Measurements from ENCODE around the gene AGER. TPM values are rescaled to one million over a fixed set of nuclear protein-coding genes. Genes with fewer than 3 reads are reported as not detected.
A peak's percentile ranks its signal among the peaks of the same experiment; 100 is the strongest.
"Not testable (repeated sequence)": the region's sequence is repeated elsewhere in the genome, so short reads cannot be mapped to it uniquely, and the experiment has no call there.

The AGER gene
- total RNA-seq, 2 donors from 2014 or later = 4.4 TPM

DNA sequence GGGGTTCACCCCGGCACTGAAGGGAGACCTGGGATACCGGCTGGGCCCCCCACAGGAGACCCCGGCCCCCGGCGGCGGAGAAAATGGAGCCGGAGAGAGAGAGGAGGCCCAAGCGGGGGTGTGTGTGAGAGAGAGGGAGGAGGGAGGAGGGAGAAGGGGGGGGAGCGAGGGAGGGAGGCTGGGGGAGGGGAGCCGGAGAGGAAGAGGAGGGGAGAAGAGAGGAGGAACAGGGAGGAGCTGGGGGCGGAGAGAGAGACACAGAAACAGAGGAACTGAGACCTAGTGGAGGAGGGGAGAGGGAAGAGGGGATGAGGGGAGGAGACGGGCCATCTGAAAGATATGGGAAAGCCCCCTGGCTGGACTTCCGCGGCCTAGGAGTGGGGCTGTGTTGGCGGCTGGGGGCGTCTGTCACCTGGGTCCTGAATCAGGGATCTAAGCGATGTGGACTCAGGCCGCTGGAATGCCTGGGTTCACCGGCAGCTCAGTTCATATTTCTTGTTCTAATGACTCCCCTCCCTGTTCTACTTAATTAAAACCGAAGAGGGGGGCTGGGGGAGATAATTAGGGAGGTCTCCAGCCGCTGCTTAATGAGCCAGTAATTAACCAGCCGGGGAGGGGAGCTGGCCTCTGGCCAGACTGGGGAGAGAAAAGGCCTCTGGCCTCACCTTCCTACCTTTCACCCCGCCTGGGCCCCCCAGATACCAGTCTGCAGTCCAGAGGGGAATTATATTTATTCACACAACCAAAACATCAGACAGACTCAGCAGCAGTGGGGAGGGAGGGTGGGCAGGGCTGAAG is 6.2 kb upstream of the AGER start, which contains the start of gene PBX2:
Gene PBX2 (minus strand): TSS at position 149 of the 798 bp plus-strand sequence. CDS start 287 bp downstream, outside the sequence.
- DNase-seq (peak; percentile 94 to 97), ATAC-seq (peak; percentile 79)
- intact Hi-C loops (cut with DNase I, micrococcal nuclease) = loop anchor here in 1 of 2 donors (10.0 kb wide), 1 partner anchor 75 kb away; no protein-coding TSS in a partner anchor

DNA sequence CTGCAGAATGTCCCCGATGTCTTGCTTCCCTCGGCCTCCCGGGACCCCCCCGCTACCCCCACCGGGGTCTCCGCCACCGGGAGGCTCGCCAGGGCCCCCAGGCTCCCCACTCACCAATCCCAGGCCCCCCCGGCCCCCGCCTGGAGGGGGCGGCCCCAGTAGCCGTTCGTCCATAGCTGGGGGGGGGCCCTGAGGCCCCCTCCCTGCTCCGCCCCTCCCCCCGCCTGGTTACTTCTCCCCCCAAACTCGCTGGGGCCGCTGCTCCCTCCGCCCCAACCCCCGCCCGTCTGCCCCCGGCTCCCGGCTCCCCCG is 5.6 kb upstream of the AGER start:
- ATAC-seq (peak; percentile 3), DNase-seq (peak in 1 of 2 donors; percentile 65)
- intact Hi-C loops (cut with DNase I, micrococcal nuclease) = loop anchor here in 1 of 2 donors (10.0 kb wide), 1 partner anchor 75 kb away; no protein-coding TSS in a partner anchor

DNA sequence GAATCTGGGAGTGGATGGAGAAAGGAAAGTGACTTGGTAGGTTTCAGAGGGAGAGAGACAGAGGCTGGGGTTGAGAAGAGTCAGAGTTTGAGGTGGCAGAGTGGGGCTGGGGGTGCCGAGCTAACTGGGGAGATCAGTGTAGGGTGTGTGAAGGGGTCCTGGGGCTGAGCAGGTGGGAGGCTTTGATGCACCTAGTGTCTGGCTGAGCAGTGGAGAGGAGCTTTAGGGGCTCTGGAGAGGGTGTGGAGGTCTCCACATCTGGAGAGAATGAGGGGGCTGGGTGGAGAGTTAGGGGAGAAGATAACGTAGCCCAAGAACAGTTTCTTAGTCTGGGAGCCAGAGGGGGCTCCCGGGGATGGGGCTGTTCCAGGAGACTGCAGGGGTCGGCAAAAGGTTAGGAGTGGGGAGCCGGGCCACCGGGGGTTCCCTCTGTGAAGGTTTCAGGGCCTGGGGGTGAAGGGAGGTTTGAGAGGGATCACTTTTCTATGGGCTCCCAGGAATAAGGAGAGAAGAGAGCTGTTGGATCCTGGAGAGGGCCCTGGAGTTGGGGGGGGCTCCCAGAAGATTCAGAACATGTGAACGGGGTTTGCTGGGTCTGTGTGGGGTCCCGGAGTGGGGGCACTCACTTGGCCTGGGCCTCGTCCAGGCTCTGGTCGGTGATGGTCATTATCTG is 5.2 kb upstream of the AGER start:
- no peak for DNase-seq
- ATAC-seq = peak; percentile 1
- intact Hi-C loops (cut with DNase I, micrococcal nuclease) = no loop called here

DNA sequence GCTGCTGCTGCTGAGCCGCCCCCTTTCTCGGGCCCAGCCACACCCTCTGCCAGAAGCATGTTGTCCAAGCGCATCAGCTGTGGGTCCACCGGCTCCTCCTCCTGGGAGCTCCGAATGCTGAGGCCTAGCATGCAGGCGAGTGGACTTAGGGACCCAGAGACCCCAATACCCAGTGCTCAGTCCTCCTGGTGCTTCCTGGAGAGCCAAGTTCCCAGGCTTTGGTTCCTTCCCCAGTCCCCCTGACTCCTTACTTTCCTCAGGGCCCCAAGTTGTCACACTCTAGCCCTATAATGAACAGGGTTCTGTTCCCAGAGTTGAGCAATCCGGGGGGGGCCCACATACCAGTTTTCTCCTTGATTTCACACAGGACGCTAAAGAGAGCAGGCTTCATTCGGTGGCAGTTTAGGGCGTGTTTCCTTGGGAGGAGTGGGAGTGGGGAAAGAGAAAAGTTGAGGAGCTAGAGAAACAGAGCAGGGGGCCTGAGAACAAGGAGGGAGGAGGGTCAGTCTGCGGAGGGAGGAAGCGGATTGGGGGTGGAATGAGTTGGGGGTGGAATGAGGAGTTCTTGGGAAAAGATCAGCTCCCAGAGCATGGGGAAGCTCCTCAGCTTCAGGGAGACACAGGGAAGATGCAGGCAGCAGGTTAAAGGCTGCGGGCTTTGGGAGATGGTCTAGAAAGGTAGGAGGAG is 4.5 kb upstream of the AGER start:
- DNase-seq (no peak), ATAC-seq (no peak)
- intact Hi-C loops (cut with DNase I, micrococcal nuclease) = no loop called here

DNA sequence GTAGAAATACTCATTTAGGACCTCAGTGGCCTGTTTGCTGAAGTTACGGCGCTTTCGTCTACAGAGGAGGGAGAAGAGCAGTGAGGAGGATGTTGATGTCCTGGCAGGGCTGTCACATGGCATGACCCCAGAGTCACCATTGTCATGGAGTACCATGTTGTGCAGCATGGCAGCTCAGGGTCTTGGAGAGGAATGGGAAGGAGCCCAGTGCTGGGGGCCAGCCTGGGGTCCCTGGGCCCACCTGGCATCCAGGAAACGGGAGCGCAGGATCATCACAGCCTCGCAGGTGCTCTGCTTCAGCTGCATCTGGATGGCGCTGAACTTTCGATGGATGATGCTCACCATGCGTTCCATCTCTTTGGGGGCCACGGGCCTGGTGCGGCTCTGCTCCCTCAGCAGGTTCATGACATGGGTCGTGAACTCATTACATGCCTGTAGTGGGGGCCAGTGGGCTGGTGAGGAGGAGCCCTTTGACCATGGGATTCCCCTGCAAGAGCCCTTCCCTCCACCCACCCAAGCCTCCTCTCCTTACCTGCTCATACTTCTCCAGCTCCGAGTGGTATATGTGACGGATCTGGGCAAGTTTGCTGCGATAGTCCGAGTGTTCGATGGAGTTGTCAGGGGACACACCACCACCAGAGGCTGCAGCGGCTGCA is 3.8 kb upstream of the AGER start:
- ATAC-seq; intact Hi-C loops (cut with DNase I, micrococcal nuclease); DNase-seq: not testable (repeated sequence)

DNA sequence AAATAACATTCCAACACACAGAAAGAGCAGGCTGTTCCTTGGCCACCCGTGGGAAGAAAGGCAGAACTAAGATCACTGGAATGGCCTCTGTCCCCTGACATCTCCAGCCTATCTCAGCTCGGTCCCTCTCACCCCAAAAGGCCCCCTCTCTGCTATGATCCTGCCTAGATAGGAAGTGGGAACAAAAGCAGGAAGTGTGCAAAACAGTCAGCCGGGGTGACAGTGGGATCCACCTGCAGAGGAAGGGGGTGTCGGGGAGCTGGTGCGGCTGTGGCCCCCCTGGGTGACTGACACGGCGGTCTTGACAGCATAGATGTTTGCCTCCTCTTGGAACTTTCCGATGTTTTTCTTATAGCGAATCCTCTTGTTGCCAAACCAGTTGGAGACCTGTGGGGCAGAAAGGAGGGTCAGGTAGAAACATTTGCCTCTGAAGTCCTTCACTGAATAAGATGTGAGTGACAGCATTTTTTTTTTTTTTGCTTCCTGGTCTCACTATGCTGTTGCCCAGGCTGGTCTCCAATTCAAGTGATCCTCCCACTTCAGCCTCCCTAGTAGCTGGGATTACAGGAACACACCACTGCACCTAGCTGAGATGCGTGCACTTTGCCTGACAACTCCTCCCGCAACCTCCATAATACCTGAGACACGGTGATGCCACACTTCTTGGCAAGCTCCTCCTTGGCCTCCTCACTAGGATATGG is 3.1 kb upstream of the AGER start:
- intact Hi-C loops (cut with DNase I, micrococcal nuclease) = no loop called here
- DNase-seq (no peak), ATAC-seq (no peak)

DNA sequence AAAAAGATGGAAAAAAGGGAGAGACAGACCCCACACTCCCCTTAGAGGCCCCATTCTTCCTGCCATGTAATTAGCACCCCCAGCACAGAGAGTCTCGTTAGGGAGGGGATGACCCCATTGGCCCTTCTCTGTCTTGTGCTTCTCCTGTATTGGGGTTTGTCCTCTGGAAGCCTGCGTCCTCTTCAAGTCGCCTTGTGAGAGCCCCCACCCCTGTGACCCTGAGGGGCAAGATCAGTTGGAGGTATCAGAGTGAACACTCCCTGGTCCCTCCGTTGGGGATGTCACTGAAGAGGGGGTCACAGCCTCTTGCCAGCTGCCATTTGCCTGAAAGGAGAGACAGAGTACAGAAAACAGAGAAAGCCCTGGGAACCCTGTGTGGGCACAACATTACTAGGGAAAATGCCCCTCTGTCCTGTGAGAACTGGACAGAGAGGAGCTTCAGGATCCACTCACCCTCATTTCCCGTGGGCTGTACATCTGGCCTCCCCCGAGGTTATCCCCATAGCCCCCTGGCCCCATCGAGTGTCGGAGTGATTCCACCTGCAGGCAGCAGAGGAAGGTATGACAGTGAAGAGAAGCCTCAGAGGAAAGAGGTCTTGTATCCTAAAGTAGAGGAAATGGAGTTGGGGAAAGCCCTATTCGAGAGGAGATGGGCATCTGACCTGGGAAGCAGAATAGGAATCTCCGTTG is 2.2 kb upstream of the AGER start:
- intact Hi-C loops (cut with DNase I, micrococcal nuclease); DNase-seq; ATAC-seq: not testable (repeated sequence)

DNA sequence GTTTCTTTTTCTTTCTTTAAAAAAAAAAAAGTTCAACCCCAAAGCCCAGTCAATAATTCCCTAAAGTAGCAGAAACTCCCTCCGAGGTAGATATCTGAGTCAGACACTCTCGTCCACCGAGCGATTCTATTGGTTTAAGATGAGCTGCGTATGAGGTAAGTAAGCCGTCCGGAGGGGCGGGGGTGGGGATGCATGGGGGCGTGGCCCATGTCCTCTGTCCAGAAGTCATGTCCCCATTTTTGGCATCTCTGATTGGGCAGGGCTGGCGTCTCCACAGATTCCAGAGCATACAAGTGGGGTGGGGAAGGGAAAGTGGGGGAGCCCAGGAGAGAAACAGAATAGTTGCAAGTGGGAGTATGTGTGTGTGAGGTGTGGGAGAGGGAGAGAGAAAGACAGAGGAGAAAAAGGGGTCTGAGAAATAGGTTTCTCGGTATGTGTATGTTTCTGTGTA is 1.7 kb upstream of the AGER start:
- DNase-seq (peak; percentile 78 to 83), ATAC-seq (peak; percentile 32)
- intact Hi-C loops (cut with DNase I, micrococcal nuclease) = not testable (repeated sequence)

DNA sequence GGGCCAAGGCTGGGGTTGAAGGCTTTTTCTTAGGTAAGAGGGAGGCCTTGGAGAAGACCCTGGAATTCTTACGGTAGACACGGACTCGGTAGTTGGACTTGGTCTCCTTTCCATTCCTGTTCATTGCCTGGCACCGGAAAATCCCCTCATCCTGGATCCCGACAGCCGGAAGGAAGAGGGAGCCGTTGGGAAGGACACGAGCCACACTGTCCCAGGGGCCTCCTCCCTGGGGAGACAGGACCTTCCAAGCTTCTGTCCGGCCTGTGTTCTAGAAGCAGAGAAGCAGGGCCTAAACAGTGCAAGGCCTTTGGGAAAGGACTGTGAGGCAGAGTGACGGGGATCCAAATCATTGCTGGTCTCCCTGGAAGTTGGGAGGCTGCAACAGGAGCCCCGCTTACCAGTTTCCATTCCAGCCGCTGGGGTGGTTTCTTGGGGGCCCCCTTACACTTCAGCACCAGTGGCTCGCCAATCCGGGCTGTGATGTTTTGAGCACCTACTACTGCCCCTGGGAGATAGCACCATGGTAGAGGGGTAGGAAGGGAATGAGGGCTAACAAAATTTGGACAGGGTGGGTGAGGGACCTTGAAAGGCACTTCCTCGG is 470 bp downstream of the AGER start:
- ATAC-seq = no peak
- DNase-seq = no peak
- intact Hi-C loops (cut with DNase I, micrococcal nuclease) = no loop called here

DNA sequence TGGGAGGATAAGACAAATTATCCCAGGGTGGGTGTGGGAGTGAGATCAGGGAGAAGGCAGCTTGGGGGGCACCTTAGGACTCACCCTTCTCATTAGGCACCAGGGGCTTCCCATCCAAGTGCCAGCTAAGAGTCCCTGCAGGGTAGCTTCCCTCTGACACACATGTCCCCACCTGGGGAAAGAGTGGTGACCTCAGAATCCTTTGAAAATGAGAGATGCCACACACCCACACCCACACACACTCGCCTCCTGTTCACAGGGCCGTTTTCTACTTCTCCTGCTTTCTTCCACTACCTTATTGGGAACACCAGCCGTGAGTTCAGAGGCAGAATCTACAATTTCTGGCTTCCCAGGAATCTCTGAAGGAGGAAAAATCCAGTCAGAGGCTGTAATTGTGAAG is 1.0 kb downstream of the AGER start:
- DNase-seq = no peak
- no peak for ATAC-seq
- intact Hi-C loops (cut with DNase I, micrococcal nuclease) = no loop called here

DNA sequence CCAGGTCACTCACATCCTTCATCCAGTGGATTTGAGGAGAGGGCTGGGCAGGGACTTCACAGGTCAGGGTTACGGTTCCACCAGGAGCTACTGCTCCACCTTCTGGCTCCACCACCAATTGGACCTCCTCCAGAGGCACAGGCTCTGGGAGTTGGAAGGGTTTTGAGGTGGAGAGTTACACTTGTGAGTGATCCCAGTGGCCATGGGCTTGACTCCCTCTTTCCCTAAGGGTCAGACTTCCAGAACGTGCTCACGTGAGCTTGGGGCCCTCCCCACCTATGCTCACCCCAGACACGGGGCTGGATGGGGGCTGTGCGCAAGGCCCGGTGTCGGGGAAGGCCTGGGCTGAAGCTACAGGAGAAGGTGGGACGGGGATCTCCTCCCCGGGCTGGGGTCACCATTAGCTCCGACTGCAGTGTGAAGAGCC is 1.5 kb downstream of the AGER start:
- ATAC-seq (no peak), DNase-seq (no peak)
- intact Hi-C loops (cut with DNase I, micrococcal nuclease) = no loop called here

DNA sequence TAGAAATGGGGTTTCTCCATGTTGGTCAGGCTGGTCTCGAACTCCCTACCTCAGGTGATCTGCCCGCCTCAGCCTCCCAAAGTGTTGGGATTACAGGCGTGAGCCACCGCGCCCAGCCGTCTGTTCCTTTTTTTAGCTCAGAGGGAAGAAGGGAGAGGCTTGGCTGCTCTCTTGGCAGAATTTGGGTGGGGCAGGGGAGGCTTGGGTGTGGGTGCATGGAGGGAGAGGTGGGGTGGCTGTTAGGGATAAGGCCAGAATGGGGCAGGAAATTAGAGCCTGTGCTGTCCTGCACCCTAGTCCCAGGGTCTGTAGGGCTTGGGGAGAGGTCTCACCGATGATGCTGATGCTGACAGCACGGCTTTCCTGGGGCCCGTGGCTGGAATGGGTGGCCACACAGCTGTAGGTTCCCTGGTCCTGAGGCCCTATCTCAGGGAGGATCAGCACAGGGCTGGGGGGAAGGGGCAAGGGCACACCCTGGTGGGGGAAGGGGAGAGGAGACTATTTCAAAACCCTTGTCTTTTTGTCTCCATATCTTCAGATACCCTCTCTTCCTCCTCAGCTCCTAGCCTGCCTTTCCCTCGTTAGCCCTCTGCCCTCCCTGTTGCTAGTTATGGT is 2.0 kb downstream of the AGER start:
- no peak for ATAC-seq
- intact Hi-C loops (cut with DNase I, micrococcal nuclease) = no loop called here
- no peak for DNase-seq

DNA sequence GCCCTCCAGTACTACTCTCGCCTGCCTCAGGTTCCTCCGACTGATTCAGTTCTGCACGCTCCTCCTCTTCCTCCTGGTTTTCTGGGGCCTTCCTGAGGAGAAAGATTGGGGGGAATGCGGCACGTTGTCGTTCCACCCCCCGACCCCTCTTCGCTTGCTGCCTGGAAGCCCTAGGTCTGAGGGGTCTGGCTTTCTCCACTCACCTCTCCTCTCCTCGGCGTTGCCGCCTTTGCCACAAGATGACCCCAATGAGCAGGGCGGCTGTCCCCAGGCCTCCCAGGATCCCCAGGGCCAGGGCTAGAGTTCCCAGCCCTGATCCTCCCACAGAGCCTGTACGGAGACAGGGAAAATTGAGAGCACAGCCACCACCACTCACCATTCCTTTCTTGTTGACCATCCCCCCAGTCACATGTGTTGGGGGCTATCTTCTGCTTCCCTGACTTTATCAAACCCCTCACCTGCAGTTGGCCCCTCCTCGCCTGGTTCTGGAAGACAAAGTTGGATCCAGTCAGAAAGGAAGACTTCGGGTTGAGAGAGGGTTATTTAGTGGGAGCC is 2.8 kb downstream of the AGER start:
- ATAC-seq = no peak
- DNase-seq = no peak
- intact Hi-C loops (cut with DNase I, micrococcal nuclease) = no loop called here

DNA sequence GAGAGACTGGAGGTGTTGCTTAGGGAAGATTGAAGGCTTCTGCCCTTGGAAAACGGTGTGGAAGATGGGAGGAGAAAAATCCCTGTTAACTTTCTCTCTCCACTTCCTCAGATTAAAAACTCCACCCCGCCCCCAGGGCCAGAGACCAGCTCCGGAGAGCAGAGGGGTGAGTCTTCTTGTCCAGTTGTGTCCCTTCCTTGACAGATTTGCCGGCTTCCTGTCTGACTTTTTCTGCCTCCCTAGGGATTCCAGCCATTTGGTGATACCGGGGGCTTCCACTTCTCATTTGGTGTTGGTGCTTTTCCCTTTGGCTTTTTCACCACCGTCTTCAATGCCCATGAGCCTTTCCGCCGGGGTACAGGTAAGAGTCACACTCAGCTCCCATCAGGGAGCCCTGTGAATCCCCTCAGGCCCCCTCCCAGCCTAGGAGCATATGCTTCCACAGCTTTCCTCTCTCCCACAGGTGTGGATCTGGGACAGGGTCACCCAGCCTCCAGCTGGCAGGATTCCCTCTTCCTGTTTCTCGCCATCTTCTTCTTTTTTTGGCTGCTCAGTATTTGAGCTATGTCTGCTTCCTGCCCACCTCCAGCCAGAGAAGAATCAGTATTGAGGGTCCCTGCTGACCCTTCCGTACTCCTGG is 4.2 kb downstream of the AGER start:
- intact Hi-C loops (cut with DNase I, micrococcal nuclease) = no loop called here
- ATAC-seq = no peak

DNA sequence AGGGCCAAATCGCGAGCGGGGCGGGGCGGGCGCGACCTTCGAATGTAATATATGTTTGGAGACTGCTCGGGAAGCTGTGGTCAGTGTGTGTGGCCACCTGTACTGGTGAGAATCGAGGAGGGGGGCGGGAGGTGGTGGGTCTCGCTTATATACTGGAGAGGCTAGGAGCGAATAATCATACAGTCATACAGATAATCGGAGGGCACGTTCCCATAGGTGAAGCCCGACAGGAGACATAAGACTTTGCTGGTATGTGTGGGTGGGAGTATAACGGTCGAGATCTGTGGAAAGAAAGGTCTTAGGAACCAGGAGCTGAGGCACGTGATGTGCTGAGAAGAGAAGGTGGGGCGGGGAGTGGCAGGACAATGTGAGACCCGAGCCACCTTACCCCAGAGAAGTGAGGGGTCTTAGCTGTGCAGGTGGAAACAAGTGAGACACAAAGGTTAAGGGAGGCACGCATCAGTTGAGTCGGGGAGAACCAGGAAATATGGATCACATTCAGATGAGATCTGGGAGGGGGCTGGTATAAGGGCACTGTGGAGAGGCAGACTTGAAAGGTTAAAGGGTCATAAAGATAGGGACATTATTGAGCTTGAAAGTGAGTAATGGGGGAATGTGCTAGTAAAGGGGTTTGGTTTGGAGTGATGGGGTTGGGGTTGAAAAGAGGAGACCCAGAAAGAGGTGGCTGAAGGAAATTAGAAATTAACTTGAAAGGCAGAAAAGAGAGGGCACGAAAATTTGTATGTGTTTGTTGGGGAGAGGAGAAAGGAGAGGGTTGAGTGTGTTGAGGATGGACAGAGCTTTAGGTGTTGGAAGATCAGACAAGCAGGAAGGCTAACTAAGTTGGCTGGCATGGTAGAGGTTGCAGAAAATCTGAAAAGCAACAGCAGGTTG is 5.3 kb downstream of the AGER start:
- ATAC-seq (no peak), DNase-seq (no peak)
- intact Hi-C loops (cut with DNase I, micrococcal nuclease) = no loop called here

More for the DNA sequence above, 4.2 kb downstream of the AGER start:
- DNase-seq = no peak
